Choroid plexus epithelial cell (primary cell): ENCODE results near the gene R3HCC1L.

Experiments
- DNase-seq: peaks from one replicate; pipeline ENCODE4 v3.0.0-alpha.2; 2010; ENCODE audit warnings: low read depth
- H3K4me3 ChIP-seq: 2 replicates; pipeline ENCODE4 v1.5.1; 2011; ENCODE audit warnings: low read depth, mild to moderate bottlenecking, control low read depth, low read length, moderate library complexity
- CTCF ChIP-seq: conservative IDR thresholded peaks from 2 replicates; pipeline ENCODE4 v1.5.1; 2011; ENCODE audit warnings: low read depth, mild to moderate bottlenecking, control low read depth, inconsistent platforms, low read length, moderate library complexity

The R3HCC1L gene

DNA sequence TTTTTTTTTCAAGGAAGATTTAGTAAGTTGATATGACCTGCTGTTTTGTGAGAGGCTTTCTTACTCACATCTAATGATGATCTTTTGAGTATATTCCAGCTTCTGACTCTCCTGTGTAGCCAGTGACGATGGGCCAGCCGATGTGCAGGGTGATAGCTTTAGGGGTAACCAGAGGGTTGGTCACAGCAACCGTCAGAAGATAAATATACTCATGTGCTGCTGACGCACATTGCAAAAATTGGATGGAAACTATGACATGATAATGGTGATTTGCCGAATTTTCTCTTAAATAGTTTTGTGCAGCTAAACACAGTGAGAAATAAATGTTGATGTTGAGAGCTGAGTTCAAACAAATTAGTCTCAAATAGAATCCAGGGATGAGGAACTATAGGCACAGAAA lies 29.5 kb downstream of the R3HCC1L start:
- DNase-seq, result no peak
- TF ChIP-seq CTCF, result no peak
- H3K4me3 ChIP-seq, result no peak overlapping the region

DNA sequence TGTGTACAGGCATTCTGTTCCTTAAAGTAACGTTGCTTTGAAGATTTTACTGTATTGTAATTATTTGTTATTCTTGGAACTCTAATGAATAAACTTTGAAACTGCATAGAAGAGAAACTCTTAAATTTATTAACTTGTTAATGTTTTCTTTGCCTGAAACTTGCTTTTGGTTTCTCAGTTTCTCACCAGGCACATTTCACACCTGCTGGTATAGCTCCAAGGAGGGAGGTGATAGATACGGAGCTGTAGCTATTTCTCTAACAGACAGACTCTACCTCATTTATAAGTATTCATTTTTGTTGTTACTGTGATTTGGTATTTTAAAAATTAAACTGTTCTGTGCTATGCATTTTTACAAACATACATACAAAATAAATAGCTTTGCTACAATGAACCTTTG lies 32.7 kb downstream of the R3HCC1L start:
- DNase-seq, result no peak
- TF ChIP-seq CTCF, result no peak
- no peak overlapping the region for H3K4me3 ChIP-seq

DNA sequence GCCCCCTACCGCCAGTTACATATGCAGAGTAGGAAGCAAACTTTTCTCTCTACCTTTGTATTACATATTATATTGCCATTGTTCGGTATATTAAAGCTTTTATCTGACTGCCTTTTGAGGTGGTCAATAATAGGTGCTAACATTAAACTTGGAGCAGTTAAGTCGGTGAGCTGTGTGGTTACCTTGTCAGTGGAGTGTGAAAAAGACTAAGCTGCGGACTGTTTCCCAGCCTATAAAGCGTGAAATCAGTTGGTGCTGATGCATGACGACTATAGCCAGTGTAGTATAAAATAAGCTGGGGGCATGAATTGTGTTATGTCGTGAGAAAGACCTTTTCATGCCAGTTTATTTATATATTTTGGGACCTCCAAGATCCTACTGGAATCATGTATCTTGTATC lies 33.7 kb downstream of the R3HCC1L start:
- no peak for TF ChIP-seq CTCF
- DNase-seq, result no peak

GRCh38 chr10:98168766-98169165 lies 34.3 kb downstream of the R3HCC1L start:
- TF ChIP-seq CTCF, result no peak
- no peak overlapping the region for H3K4me3 ChIP-seq
- no peak for DNase-seq

More for the DNA sequence above, 33.7 kb downstream of the R3HCC1L start:
- no peak overlapping the region for H3K4me3 ChIP-seq

DNA sequence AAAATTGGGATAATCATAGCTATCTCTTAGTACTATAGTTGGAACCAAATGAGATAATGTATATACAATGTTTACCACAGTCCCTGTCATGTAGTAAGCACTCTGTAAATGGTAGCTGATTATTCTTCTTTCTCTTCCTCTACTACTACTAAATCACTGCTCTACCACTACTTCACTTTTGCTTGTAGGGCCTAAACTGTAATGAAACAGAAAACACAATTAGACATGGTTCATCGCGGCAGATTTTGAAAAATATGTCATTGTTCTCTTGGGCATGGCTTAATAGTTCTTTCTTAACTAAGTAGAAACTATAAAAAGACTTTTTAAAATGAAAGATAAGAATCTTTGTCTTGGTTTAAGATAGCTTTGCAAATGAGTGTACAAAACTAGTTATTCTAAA lies 34.9 kb downstream of the R3HCC1L start:
- TF ChIP-seq CTCF, result no peak
- DNase-seq, result no peak
- no peak overlapping the region for H3K4me3 ChIP-seq

- peak; percentile 73 for DNase-seq
- no peak overlapping the region for H3K4me3 ChIP-seq
- TF ChIP-seq CTCF, result peak; percentile 80
Observed at GRCh38 chr10:98170249-98171117, 36.0 kb downstream of the R3HCC1L start.

DNA sequence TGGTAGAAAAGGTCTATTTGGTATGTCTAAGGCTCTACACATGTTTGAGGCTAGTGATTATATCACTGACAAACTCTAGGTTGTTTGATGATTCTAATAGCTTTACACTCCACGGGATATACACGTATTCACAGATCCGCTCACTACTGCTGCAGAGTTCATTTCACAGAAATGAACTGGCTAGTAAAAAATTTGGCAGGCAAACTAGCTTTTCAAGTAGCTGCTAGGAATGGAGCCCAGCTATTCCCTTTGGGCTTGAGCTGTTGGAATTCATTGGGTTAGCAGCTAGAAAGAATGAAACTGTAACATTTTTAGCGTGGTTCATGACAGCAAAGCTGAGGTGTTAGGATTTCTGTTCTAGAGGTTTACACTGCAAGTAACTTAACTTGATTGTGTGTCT lies 37.6 kb downstream of the R3HCC1L start:
- no peak for TF ChIP-seq CTCF
- no peak overlapping the region for H3K4me3 ChIP-seq
- DNase-seq, result peak; percentile 18
